ENCODE results near the gene CNNM1. TPM values are rescaled to one million over a fixed set of nuclear protein-coding genes. Genes with fewer than 3 reads are reported as not detected.

Gene CNNM1
- total RNA-seq, 4 donors from 2014 or later: 1.9 to 3.6 (median 2.8) TPM

DNA sequence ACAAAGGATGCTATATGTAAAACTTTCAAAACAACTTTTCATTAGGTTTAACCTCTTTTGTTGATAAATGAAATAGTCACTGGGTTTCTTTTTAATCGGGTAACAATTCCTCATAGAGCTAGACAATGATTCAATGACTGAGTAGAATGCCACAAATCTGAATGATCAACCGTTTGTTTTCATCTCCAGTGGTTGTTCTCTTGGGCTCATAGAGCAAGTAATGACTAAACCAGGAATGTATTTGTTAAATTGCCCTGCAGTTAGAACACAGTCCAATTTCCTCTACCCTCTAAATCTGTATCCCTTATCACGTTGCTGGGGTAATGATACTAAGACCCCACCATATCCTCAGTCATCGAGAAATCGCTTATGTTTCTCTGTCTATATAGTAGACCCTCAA, 40.0 kb downstream of the CNNM1 start:
- DNase-seq (ENCODE audit: low spot score in 2 of 2): no peak
- TF ChIP-seq, protein P1, sequence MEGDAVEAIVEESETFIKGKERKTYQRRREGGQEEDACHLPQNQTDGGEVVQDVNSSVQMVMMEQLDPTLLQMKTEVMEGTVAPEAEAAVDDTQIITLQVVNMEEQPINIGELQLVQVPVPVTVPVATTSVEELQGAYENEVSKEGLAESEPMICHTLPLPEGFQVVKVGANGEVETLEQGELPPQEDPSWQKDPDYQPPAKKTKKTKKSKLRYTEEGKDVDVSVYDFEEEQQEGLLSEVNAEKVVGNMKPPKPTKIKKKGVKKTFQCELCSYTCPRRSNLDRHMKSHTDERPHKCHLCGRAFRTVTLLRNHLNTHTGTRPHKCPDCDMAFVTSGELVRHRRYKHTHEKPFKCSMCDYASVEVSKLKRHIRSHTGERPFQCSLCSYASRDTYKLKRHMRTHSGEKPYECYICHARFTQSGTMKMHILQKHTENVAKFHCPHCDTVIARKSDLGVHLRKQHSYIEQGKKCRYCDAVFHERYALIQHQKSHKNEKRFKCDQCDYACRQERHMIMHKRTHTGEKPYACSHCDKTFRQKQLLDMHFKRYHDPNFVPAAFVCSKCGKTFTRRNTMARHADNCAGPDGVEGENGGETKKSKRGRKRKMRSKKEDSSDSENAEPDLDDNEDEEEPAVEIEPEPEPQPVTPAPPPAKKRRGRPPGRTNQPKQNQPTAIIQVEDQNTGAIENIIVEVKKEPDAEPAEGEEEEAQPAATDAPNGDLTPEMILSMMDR (IDR thresholded peaks at IDR 0.05): no peak
- TF ChIP-seq POLR2A (IDR thresholded peaks at IDR 0.05): no peak
- no peak overlapping the region for H3K4me3 ChIP-seq (ENCODE audit: low read depth, poor library complexity, severe bottlenecking)
- intact Hi-C loops (cut with DNase I; ENCODE audit: low total_unique reads): no loop called here
- WGBS, 2 donors: 87 to 90% methylated on average over 5 of the region's 5 CpGs

DNA sequence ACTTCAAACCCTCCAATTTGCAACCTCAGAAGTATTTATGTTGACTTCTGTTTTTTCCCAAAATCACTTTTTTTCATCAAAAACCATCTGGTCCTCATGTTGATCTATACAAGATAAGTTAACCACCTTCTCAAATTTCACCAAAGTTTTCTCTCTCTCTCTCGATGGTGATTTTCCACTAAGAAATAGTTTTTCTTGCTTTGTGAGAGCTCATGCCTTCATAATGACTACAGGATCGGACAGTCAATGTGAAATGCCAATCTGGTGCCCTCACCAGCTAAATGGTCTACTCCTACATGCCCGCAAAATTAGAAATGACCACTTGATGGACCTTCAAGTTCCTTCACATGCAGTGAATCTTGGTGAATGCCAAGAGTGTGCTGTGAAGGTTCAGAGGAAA, 40.4 kb downstream of the CNNM1 start:
- H3K4me3 ChIP-seq (ENCODE audit: low read depth, poor library complexity, severe bottlenecking): no peak overlapping the region
- WGBS, 2 donors: 85 to 92% methylated on average over 3 of the region's 3 CpGs
- DNase-seq (ENCODE audit: low spot score in 2 of 2): no peak
- intact Hi-C loops (cut with DNase I; ENCODE audit: low total_unique reads): no loop called here
- TF ChIP-seq POLR2A (IDR thresholded peaks at IDR 0.05): no peak
- TF ChIP-seq, protein P1 (IDR thresholded peaks at IDR 0.05): no peak

DNA sequence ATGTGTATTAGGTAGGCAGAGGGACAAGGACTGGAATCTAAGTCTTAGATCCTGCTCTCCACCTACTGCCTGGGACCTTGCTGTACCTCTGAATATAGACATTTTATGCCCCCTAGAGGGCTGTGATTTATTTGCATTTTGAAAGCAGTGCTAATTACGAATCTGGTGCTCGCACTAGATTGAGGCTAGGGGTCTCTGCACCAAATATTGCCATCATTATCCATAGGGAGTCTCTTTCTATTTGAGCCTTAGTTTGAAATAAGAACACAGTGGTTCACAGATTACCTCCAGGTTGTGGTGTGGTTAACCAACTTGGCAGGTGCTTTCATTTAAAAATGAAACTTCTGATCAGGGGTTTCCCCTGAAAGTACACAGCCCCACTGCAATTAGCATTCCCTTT, 41.8 kb downstream of the CNNM1 start:
- TF ChIP-seq, protein P1 (IDR thresholded peaks at IDR 0.05): no peak
- TF ChIP-seq POLR2A (IDR thresholded peaks at IDR 0.05): no peak
- 42 to 52% methylated on average over 2 of the region's 2 CpGs for WGBS, 2 donors
- DNase-seq (ENCODE audit: low spot score in 2 of 2): no peak
- intact Hi-C loops (cut with DNase I; ENCODE audit: low total_unique reads): no loop called here
- H3K4me3 ChIP-seq (ENCODE audit: low read depth, poor library complexity, severe bottlenecking): no peak overlapping the region

DNA sequence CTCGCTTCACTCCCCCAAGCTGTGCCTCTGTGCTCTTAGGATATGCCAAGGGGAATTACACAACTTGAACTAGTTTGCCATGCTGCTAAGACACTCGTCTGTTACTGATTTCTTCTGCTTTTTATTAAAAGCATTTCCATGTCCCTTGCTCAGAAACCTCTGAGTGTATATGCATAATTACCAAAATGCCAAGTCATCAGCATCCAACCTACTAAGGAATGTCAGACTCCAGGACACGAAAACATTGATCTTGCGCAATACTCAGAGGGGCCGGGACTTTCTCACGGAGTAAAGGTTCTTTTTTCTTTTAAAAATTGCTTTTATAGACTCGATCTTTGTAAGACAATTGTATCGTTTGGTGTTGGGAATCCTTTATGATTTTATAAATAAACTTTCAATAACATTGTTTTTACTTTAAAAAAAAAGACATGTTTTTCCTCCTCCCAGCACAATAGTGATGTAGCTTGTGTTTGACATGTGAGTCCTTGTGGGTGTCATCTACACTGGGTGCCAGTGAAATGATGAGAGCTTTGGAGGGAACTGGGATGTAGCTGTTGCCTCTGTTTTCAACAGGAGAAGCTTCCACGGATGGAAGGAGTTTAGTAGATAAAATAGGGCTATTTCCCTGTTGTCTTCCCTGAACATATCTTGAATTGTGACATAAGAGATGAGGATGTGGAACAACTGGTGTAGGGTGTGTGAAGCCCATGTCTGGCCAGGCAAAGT, 43.6 kb downstream of the CNNM1 start:
- WGBS, 2 donors: 49 to 61% methylated on average over 9 of the region's 9 CpGs
- intact Hi-C loops (cut with DNase I; ENCODE audit: low total_unique reads): no loop called here
- TF ChIP-seq, protein P1 (IDR thresholded peaks at IDR 0.05): no peak
- no peak for TF ChIP-seq POLR2A (IDR thresholded peaks at IDR 0.05)
- no peak overlapping the region for H3K4me3 ChIP-seq (ENCODE audit: low read depth, poor library complexity, severe bottlenecking)
- no peak for DNase-seq (ENCODE audit: low spot score in 2 of 2)

DNA sequence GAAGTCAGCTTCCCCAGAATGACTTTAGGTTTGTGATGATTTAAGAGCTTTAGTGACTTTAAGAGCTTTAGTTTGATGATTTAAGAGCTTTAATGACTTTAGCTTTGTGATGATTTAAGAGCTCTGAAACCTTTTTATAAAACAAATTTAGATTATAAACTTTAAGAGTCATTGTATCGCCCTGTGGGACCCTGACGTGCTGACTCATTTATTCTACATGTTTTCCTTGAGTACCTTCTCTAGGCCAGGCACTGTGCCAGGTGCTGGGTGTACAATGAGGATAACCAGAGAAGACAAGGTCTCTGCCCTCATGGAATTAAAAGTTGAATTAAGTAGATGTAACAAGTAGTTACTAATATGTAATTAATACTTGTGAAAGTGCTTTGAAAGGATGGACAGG, 45.4 kb downstream of the CNNM1 start:
- intact Hi-C loops (cut with DNase I; ENCODE audit: low total_unique reads): no loop called here
- WGBS, 2 donors: 72 to 73% methylated on average over 2 of the region's 2 CpGs
- DNase-seq (ENCODE audit: low spot score in 2 of 2): no peak
- no peak for TF ChIP-seq POLR2A (IDR thresholded peaks at IDR 0.05)
- H3K4me3 ChIP-seq (ENCODE audit: low read depth, poor library complexity, severe bottlenecking): no peak overlapping the region

DNA sequence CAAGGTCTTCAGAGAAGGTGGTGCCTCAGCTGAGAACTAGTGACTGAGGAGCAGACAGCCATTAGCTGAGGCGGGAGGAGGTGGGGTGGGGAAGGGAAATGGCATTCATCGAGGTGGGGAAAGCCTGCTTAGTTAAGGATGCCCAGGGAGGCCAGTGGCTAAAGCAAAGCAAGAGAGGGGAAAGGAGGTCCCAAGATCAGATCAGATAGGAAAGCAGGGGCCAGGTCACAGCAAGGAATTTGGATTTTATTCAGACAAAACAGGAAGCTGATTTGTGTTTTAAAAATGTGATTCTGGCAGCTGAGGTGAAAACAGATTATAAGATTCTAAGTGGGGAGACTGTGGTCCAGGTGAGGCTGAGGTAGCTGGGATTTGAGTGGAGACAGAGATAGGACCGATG, 45.8 kb downstream of the CNNM1 start:
- no peak overlapping the region for H3K4me3 ChIP-seq (ENCODE audit: low read depth, poor library complexity, severe bottlenecking)
- no peak for DNase-seq (ENCODE audit: low spot score in 2 of 2)
- 76 to 80% methylated on average over 3 of the region's 3 CpGs for WGBS, 2 donors
- no peak for TF ChIP-seq POLR2A (IDR thresholded peaks at IDR 0.05)
- TF ChIP-seq, protein P1 (IDR thresholded peaks at IDR 0.05): no peak
- intact Hi-C loops (cut with DNase I; ENCODE audit: low total_unique reads): no loop called here

Measured in lower leg skin (tissue), 4 donors.